ENCODE measurements around the gene ATP7B.

The ATP7B gene

DNA sequence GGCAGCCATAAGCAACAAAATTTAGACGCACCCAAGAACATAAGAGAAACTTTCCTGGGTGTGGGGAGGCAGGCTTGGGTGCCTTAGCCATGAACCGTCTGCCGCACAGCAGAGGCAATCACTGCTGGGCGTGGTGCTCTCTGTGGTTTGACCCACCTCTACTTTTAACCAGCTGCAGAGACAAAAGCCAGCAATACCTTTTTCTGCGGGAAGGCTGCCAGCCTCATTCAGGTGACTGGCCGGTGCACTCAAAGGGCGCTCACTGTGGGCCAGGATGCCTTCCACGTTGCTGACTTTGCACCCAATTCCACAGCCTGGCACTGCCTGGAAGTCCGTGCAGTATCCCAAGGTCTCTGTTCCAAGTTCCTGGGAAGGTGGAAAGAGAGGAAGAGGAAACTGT, 69.1 kb downstream of the ATP7B start:
- DNase-seq = no peak

DNA sequence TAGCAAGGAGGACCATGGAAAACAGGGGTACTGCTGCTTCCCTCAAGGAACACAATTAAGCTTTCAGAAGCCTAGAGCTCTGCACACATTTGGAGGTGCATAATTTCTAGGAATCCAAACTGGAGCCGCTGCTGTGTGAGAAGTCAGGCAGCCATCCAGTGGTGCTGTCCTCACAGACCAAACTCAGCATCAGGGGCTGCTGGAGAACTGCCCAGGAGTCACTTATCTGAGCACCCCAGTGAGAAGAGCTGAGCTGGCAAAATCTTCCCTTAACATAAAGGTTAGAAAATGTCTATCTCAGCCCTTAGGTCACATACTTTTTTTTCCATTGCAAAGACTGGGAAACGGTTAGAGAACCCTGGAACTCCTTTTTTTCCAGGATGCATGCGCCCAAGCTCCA, 72.8 kb downstream of the ATP7B start:
- DNase-seq = no peak

DNA sequence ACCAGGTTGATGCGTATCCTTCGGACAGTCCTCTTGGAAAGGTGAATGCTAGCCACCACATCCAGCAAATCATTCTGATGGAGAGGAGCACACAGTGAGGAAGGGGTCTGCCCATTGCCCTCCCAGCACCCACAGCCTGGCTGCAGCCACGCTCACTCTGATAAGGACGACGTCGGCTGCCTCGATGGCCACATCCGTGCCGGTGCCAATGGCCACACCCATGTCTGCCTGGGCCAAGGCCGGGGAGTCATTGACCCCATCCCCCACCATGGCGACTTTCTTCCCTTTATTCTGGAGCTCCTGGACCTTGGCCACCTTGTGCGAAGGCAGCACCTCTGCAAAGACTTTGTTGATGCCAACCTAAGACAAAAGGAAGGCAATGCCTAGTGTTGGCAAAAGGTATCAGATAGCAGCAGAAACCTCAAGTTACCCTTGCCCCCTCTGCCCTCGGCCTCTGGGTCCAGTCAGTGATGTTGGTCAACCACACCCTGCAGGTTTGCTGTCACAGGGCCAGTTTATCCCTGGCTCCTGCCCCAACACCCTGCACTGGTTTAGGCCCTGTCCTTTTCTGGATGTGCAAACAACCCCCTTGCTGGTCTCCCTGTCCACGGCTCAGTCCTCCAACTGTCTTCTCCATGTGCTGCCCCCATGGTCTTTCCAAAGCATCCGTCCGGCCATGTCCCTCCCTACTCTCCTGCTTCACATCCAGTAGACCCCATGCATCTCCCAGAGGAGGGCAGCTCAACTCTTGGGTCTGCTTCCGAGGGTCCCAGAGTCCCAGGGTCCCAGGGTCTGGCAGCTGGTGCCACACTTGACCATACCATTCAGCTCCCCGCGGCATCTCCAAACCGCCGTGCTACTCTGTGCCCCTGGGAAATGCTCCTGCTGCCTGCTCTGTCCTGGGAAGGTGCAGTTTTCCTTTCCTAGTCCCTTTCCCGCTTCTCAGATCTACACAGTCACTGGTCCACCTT, 73.6 kb downstream of the ATP7B start:
- DNase-seq = no peak

DNA sequence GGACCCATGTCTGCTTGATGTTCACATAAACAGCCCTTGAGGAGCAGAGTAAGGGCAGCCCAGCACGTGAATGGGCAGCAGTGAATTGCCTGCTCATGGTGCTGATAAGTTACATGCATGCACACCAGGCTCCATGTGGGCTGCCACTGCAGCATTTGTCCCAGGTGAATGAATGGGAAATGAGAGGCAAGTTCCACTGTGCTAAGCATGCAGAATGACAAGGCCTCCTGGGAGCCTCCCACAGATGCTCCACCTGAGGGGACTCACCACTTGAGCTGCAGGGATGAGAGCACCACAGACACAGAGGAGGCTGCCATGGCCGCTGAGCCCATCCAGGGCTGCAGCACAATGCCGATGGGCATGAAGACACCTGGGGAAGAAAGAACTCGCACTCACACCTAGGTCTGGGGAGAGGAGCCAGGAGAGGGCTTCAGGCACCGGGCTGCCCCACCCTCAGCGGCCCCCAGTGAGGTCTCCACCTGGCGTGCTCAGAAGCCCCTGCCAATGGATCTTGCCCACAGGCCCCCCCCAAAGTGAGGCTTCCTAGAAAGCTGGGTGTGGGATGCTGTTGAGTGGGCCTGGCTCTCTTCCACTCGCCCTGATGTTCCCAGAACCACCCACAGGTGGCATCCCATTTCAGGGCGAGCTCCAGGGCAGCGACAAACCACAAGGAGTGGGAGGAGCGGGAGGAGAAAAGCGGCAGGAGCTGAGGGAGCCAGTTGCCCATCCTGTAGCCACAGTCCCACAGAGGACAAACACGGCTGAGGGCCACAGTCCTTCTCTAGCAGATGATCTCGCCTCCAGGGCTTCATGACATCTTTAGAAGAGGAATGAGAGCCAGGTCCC, 75.7 kb downstream of the ATP7B start:
- DNase-seq = peak; percentile 4 to 41

DNA sequence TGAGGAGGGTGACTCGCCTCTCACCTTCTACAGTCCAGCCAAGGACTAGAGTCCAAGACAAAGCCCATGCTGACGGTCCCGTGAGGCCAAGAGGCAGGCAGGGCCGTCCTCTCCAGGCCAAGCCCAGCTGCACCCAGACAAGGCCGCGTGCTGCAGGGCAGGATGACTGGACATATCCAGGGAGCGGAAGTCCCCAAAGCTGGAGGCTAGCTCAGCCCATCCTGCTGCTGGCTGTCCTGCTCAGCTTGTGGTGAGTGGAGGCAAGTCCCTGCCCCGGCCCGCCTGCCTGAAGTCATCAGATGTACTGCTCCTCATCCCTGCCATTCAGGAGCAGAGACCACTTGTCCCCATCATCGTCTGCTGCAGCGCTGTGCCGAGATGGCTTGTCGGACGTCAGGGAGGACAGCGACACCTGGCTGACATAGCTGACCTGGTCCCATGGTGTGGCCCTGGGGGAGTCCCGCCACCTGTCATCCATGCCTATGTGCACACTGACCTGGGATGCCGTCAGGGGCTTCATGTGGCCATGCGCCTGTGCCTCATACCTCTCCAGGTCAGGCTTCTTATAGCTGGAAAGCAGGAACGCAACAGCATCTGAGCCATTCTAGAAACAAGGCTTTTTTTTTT, 76.7 kb downstream of the ATP7B start:
- no peak for DNase-seq

DNA sequence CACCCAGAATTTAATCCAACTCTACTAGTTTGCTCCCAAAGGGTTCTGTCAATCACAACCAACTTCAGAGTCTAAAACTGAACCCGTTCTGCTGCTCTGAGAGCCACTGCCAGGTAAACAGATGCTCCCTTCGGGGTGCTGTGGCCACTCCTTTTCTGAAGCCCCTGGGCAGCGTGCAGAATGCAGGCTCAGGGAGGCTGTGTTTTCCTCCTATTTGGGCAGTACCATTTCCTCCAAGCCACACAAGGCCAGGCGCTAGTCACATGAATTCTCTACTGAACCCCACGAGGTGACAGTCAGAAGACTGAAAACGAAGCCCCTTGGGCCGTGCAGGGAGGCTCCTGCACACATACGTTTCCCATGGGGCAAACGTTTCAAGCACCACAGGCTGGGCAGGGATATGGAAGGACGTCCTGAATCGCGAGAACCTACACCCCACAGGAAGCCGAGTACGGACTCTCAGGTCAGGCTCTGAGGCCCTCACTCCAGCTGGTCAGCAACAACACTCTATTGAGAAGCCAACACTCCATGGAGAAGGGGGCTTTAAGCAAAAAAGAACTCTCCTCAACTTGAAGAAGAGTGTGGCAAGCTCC, 77.7 kb downstream of the ATP7B start:
- DNase-seq = no peak

DNA sequence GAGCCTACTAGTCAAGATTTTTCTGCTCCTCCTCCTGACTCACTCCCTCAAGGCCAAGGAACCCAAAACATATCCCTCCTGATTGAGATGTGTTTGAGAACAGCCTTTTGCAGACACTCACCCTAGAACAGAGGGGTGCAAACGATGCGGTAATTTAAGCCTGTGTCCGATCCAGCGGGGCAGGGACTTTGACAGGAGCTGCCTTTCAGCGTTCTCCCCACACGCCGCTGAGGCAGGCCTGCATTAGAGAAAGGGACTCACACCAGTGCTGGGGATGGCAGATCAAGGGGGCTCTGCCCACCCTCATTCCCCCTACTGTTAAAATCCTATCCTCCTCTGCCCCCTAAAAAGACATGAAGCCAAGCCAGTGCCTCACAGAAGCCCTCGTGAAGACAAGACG, 79.0 kb downstream of the ATP7B start:
- DNase-seq = no peak

DNA sequence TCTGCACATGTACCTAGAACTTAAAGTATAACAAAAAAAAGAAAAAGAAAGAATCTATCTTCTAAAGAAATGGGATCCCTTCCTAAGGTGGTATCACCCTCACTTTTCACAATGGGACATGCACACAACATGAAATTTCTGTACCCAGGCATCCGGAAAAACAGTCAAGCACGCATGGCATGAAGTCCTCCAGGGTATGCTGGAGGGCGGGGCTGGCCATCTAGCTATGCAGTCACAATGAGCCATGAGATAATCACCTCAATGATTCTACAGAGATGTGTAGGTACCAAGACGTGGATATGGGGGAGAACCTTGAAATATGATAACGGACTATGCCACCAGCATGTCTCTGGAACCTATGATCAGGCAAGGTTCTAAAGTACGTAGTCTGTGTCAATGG, 79.6 kb downstream of the ATP7B start:
- no peak for DNase-seq

DNA sequence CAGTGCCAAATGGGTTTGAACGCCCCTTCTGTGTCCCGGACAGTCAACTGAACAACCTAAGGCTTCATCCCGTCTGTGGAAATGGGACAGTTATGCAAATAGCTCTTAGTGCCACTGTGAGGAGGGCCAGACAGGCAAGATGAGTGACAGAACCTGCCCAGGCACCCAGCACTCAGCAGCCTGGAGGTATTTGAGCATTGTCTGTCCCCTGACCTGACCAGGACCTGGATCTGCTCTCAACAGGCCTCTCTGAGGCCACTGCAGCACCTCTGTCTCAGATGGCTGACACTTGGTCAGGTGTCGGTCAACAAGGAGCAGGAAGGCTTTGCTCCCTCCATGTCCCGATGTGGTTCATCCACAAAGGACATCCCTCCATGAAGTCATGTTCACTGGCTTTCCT, 81.6 kb downstream of the ATP7B start:
- DNase-seq = no peak

DNA sequence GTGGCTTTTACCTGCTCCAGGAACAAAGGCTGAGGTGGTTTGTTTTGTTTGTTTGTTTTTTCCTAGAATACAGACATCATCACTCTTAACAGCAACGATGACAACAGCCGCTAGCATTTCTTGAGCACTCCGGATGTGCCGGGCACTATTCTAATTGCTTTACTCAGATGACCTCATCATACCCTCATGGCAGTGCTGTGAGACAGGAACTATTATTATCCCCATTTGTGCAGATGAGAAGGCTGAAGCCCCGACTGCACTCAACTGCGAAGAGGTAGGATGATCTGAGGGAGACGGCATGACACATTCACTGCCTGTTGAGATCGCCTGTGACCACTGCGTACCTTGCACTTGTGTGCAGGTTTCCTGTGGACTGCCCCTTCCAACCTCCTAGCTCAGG, 83.0 kb downstream of the ATP7B start:
- no peak for DNase-seq

DNA sequence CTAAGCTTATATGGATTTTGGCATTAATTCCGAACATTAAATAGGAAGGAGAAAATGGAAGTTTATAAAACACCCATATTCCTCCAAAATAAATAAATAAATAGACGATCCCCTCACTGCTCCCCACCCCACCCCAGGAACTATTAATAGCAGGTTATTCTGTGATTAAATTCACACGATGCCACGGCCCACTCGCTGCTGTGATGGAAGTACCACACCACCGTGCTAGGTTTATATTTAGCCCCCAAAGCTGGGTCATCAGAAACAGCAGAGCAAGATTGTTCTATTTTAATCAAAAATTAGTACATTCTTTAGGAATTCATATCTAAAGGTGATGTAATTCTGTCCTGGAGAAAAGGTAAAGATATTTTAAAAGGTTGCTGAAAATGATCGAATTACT, 84.1 kb downstream of the ATP7B start:
- DNase-seq = no peak

DNA sequence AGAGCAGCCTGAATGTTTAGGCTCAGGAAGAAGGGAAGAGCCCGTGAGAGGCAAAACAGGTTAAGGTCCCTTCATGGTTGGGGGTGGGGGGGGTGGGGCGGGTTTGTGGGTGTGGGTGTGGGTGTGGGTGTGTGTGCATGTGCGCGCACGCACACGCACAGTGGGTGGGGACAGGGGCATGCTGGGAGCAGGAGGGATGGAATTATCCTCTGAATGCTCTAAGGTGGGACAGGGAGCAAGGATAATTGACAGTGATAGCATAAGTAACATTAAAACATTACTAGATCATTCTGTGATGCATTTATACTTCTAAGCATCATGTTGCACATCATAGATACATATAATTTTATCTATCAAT, 84.7 kb downstream of the ATP7B start:
- DNase-seq = no peak

DNA sequence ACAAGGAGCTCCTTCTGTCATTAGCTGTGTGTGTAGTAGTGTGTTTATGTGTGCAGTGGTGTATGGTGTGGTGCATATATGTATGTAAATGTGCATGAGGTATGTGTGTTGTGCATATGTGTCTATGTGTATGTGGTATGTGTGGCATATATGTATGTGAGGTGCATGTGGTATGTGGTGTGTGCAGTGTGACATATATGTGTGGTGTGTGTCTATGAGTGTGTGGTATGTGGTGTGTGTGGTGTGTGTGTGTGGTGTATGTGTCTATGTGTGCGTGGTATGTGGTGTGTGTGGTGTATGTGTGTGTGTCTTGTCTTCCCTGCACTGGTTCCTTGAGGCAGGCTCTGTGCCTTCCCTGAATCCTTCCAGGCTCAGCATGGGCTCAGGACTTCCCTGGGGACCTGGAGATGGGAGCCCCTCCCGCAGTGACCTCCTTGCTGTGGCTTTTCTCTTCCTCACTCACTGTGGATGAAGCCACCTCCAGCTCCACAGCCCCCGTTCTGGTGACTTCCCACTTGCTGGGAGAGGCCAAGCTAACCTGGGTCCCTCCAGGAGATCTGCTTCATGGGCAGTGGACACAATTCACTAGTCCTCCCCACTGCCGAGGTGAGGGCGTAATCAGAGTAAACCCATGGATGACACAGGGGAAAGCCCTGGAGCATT, 85.3 kb downstream of the ATP7B start:
- DNase-seq = no peak

DNA sequence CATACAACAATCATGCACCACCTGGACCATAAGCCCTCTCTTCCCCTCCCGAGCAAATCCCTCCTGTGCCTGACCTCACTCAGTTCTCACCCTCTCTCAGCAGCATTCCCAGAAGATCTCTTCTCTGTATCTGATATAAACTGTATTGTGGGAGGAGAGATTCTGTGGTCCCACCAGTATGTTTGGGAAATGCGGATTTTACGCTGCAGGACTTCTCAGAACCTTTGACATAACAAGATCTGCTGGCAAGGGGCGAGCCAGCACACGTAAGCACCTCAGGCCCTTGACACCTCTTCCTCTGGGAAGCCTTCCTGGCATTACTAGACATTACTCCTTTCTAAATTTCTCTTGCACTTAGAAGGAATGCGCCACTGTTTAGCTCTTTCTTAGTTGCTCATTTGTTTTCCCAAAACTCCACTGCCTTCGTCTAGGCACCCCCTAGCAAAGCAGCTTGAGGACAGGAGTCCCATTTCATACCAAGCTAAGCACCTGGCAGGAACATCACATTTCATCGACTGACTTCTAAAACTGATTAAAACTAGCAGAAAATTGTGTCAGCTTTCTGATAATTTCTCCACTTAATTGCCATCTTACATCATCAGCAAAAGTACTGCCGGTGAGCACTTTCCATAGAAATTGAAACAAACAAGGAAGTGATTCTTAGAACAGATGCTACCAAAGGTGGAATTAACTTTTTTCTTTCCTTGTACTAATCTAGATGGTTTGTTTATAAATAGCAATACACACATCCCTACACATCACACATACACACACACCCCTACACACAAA, 86.3 kb downstream of the ATP7B start:
- DNase-seq = no peak

DNA sequence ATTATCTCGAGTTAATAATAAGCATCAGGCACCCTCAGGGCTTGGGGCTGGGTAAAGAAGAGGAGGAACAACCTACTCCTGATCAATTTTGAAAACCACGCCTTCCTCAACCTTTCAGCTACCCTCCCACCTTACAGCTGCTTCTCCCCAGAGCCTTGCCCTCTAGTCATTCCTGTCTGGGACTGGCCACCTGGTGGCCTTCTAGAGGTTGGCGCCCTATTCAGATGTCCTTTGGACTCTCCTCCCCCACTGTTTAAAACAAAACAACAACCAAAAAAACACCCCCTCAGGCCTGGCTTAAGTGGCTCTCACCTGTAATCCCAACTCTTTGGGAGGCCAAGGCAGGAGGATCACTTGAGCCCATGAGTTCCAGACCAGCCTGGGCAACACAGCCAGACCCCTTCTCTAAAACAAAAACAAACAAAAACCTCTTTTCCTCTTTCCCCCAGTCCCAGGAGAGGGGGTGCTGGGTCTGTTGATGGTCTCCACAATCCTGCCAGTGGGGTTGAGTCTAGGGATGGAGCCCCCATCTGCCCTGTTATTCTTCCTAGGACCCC, 87.2 kb downstream of the ATP7B start:
- DNase-seq = no peak

DNA sequence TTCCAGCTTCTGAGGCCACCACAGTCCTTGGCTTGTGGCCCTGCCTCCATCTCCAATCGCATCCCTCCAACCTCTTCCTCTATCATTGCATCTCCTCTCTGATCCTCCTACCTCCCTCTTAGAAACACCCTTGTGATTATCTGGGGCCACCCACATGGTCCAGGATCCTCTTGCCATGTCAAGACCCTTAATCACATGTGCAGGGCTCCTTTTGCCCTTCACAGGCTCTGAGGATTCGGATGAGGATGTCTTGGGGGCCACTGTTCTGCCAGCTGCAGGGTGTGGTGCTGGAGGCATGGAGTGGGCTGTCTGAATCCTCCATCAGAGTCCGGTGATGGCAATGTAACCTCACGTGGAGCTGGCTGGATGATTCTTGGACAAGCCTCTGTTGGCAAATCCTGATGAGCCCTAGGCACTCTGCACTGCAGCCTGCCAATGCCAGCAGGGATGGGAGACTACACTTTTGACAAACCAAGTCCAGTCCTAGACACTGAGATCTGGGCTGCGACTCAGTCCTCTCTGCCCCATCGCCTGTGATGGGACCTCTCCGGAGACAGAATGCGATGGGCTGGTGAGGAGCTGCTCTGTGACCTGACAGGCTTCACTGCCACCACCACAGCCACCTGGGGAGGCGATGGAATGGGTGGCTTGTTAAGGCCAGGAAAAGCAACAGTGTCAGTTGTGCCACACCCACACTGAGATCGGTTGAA, 88.3 kb downstream of the ATP7B start:
- no peak for DNase-seq

DNA sequence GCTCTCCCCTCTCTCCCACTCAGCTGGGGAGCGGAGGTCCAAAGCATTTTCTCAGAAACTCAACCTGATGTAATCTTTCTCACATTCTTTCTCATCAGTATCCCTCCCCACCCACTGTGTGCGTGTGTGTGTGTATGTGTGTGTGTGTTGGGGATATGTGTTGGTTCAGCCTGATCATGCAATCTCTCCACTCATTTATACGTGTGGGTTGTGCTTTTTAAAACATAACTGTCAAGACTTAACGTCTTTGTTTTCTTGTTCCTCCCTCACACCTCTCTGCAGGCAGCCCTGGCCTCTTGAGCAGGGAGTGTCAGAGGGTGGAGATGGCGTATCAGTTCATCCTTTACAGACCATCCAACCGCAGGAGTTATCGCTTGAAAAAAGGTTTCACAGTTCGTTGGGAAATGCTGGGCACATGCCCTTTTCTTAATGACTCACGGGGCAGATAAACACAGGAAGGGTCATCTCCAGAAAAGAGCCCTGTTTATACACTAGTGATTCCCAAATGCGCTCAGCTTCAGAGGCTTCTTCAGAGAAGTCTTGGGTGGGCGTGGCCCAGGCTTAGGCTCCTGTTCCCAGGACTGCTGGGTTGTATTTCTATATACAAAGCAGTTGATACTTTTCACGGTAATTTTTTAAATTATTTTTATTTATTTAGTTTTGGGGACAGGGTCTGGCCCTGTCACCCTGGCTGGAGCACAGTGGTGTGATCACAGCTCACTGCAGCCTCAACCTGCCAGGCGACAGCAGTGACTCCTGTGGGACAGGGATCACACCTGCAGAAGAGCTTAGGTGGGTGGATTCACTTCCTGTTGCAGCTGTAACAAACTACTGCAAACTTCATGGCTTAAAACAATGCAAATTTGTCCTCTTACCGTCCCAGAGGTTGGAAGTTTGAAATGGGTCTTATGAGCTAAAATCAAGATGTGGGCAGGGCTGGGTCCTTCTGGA, 89.2 kb downstream of the ATP7B start:
- no peak for DNase-seq

DNA sequence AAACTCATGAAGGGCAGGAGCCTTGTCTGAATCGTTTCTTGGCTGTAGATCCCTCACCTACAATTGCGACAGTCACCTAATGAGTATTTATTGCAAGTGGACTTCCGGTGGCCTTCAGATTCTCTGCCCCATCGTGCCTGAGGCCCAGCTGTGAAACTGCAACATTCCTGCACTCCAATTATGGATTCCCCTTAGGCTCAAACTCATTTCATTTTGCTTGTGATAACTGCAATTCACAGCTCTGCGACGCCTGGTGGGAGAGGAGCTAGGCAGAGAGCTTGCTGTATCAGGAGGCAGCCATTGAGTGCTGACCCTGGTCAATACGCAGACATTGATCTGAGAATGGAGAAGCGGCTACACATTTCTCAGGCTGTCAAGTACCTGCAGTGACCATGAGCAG, 90.5 kb downstream of the ATP7B start:
- no peak for DNase-seq

DNA sequence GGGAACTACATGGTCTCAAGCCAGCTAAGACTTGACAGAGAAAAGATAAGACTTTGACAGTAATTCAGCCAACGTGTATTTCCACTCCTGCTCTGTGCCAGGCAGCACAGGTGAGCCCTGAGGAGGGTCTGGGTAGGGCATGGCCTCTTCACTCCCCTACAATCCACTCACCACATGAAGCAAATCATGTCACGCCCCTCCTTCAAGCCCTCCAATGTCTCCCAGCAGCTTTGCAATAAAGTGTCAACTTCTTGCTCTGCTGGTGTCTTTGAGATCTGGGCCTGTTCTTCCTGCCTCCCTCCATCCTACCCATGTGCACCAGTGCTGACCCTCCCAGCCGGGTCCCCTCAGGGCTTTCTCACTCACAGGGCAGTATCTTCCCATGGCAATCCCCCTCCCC, 91.0 kb downstream of the ATP7B start:
- DNase-seq = no peak

DNA sequence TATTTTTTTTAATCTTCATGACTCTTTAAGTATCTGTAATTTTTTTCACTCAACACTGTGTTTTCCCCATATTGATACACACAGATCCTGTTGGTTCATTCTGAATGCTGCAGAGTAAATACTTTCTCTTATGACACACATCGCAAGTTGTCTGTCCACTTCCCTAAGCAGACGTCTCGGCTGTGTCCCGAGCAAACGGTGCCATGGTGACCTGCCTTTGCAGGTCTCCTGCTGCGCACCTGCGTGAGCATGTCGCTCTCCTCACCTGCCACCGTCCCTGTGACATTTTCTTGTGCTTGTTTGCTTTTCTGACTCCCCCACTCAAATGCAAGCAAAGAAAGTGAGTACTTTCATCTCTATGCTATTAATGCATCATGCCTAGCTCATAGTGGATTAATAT, 91.7 kb downstream of the ATP7B start:
- no peak for DNase-seq
